Measurements from ENCODE around the gene ANKS1B. TPM values are rescaled to one million over a fixed set of nuclear protein-coding genes. Genes with fewer than 3 reads are reported as not detected.

The ANKS1B gene
- polyA plus RNA-seq, 3 donors: not detected

DNA sequence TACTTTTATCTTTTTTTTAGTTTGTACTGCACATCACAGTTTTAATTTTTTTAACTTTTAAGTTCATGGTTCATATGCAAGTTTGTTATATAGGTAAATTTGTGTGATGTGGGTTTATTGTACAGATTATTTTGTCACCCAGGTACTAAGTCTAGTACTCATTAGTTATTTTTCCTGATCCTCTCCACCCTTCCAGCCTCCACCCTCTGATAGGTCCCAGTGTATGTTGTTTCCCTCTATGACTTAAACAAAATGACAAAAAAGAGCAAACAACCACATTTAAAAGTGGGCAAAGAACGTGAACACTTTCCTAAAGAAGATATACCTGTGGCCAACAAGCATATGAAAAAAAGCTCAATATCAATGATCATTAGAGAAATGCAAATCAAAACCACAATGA is 273.5 kb downstream of the ANKS1B start:
- no peak overlapping the region for H3K4me2 ChIP-seq (replicated peaks; ENCODE audit: extremely low read depth, low read length, poor library complexity, severe bottlenecking)
- no peak overlapping the region for H2AFZ ChIP-seq (ENCODE audit: insufficient read depth, low read depth, low read length, poor library complexity, severe bottlenecking)
- intact Hi-C loops (cut with micrococcal nuclease): no loop called here
- Mint-ChIP-seq H3K9me3 (peaks cover 0 to 9% (median 5%) of the 10 kb centered on the region in 7 donors), H3K27me3 (ENCODE audit: low read depth in 3 of 3) (no peaks in the 10 kb centered on the region), H3K4me3 (no peak overlapping the region), H3K27ac (no peak overlapping the region), H3K4me1 (no peaks in the 10 kb centered on the region), H3K36me3 (no peaks in the 10 kb centered on the region)
- no peaks in the 10 kb centered on the region for H3K79me2 ChIP-seq (ENCODE audit: insufficient read depth, low read length)
- no peaks in the 10 kb centered on the region for H3K4me1 ChIP-seq (ENCODE audit: control insufficient read depth in 1 of 2, insufficient read depth in 2 of 2, low read length in 2 of 2)
- no peak overlapping the region for H3K4me3 ChIP-seq (replicated peaks in 1 of 3; ENCODE audit: low read depth in 2 of 3, low read length in 3 of 3)
- no peak overlapping the region for H3K9ac ChIP-seq (ENCODE audit: insufficient read depth, low read length, poor library complexity, severe bottlenecking)
- H3K9me3 ChIP-seq (replicated peaks in 1 of 2; ENCODE audit: control insufficient read depth in 1 of 2, insufficient read depth in 1 of 2, low read length in 2 of 2): peaks cover 0 to 3% of the 10 kb centered on the region in 2 donors
- no peak overlapping the region for H3K27ac ChIP-seq (ENCODE audit: low read depth in 1 of 2, low read length in 2 of 2)
- no peaks in the 10 kb centered on the region for H4K20me1 ChIP-seq (ENCODE audit: insufficient read depth, low read length)
- no peak for DNase-seq
- no peaks in the 10 kb centered on the region for H3K36me3 ChIP-seq (replicated peaks in 1 of 2; ENCODE audit: control insufficient read depth in 1 of 2, insufficient read depth in 2 of 2, low read length in 2 of 2)
- 80% methylated on average over 1 of the region's 1 CpG for WGBS (ENCODE audit: insufficient coverage)
- no peaks in the 10 kb centered on the region for H3K27me3 ChIP-seq (ENCODE audit: control insufficient read depth in 2 of 2, insufficient read depth in 2 of 2, low read length in 2 of 2)
- TF ChIP-seq, protein P1, sequence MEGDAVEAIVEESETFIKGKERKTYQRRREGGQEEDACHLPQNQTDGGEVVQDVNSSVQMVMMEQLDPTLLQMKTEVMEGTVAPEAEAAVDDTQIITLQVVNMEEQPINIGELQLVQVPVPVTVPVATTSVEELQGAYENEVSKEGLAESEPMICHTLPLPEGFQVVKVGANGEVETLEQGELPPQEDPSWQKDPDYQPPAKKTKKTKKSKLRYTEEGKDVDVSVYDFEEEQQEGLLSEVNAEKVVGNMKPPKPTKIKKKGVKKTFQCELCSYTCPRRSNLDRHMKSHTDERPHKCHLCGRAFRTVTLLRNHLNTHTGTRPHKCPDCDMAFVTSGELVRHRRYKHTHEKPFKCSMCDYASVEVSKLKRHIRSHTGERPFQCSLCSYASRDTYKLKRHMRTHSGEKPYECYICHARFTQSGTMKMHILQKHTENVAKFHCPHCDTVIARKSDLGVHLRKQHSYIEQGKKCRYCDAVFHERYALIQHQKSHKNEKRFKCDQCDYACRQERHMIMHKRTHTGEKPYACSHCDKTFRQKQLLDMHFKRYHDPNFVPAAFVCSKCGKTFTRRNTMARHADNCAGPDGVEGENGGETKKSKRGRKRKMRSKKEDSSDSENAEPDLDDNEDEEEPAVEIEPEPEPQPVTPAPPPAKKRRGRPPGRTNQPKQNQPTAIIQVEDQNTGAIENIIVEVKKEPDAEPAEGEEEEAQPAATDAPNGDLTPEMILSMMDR (IDR thresholded peaks at IDR 0.05): no peak

DNA sequence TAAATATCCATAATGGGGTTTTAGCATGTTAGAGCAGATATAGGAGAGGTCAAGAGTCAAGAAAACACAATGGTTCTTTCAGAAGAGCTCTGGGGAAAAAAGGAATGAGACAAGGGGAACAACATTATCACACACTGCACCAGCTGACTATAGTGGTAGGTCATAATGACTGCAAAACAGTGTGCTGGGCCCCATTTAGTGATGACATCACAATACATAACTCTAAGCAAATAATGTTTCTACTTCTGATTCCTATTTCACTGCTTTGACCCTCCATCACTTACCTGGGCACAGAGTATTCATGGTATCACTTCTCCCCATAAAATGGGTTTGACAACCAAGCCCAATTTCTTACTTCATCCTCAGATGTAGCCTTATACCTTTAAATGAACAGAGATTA is 275.1 kb downstream of the ANKS1B start:
- Histone ChIP-seq H3K27me3 (ENCODE audit: control insufficient read depth in 2 of 2, insufficient read depth in 2 of 2, low read length in 2 of 2) (no peaks in the 10 kb centered on the region), H3K27ac (ENCODE audit: low read depth in 1 of 2, low read length in 2 of 2) (no peak overlapping the region), H3K4me3 (replicated peaks in 1 of 3; ENCODE audit: low read depth in 2 of 3, low read length in 3 of 3) (no peak overlapping the region), H3K36me3 (replicated peaks in 1 of 2; ENCODE audit: control insufficient read depth in 1 of 2, insufficient read depth in 2 of 2, low read length in 2 of 2) (no peaks in the 10 kb centered on the region), H3K9me3 (replicated peaks in 1 of 2; ENCODE audit: control insufficient read depth in 1 of 2, insufficient read depth in 1 of 2, low read length in 2 of 2) (no peaks in the 10 kb centered on the region), H4K20me1 (ENCODE audit: insufficient read depth, low read length) (no peaks in the 10 kb centered on the region), H3K4me1 (ENCODE audit: control insufficient read depth in 1 of 2, insufficient read depth in 2 of 2, low read length in 2 of 2) (no peaks in the 10 kb centered on the region), H2AFZ (ENCODE audit: insufficient read depth, low read depth, low read length, poor library complexity, severe bottlenecking) (no peak overlapping the region), H3K4me2 (replicated peaks; ENCODE audit: extremely low read depth, low read length, poor library complexity, severe bottlenecking) (no peak overlapping the region), H3K9ac (ENCODE audit: insufficient read depth, low read length, poor library complexity, severe bottlenecking) (no peak overlapping the region), H3K79me2 (ENCODE audit: insufficient read depth, low read length) (no peaks in the 10 kb centered on the region)
- Mint-ChIP-seq H3K9me3 (peaks cover 0 to 5% (median 1%) of the 10 kb centered on the region in 7 donors), H3K4me3 (no peak overlapping the region), H3K27me3 (ENCODE audit: low read depth in 3 of 3) (no peaks in the 10 kb centered on the region), H3K4me1 (no peaks in the 10 kb centered on the region), H3K27ac (no peak overlapping the region), H3K36me3 (no peaks in the 10 kb centered on the region)
- no peak for DNase-seq
- TF ChIP-seq, protein P1 (IDR thresholded peaks at IDR 0.05): no peak
- intact Hi-C loops (cut with micrococcal nuclease): no loop called here

Data from CD14-positive monocyte (primary cell).